HG03025 (cell line): ENCODE data around the gene CCDC12.

Experiments used
- ATAC-seq: cut with Tn5 transposase; IDR thresholded peaks from one replicate; pipeline ENCODE4 v1.9.1; 2021; ENCODE audit warnings: mild to moderate bottlenecking, moderate library complexity; ENCODE audit not compliant: unreplicated experiment, low FRiP score

Gene CCDC12

GRCh38 chr3:46899151-46900006 lies 77.2 kb downstream of the CCDC12 start:
- ATAC-seq, result no peak

GRCh38 chr3:46898321-46899150 lies 78.0 kb downstream of the CCDC12 start:
- no peak for ATAC-seq

- no peak for ATAC-seq
Observed at GRCh38 chr3:46897829-46898320, 78.7 kb downstream of the CCDC12 start.

- ATAC-seq, result no peak
Observed at GRCh38 chr3:46897031-46897430, 79.5 kb downstream of the CCDC12 start.

DNA sequence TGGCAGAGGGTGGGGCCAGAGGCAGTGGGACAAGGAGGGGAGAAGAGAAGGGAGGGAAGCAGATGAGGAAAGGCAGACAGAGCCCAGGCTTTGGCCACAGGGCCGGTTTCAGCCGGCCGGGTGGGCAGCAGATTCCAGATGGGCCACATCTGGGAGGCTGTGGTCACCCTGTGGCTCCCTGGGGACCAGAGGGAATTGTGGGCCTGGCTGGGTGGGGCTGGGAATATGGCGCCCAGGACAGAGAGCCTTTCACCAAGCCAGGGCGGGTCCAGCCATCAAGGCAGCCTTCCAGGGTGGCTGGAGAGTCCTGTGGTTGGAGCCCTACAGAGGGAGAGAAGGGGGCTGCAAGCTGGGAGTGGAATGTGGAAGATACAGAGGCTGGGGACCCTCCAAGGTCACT lies 80.2 kb downstream of the CCDC12 start:
- no peak for ATAC-seq

- no peak for ATAC-seq
Observed at GRCh38 chr3:46895761-46896160, 80.8 kb downstream of the CCDC12 start.

- no peak for ATAC-seq
Observed at GRCh38 chr3:46895204-46895660, 81.3 kb downstream of the CCDC12 start.

DNA sequence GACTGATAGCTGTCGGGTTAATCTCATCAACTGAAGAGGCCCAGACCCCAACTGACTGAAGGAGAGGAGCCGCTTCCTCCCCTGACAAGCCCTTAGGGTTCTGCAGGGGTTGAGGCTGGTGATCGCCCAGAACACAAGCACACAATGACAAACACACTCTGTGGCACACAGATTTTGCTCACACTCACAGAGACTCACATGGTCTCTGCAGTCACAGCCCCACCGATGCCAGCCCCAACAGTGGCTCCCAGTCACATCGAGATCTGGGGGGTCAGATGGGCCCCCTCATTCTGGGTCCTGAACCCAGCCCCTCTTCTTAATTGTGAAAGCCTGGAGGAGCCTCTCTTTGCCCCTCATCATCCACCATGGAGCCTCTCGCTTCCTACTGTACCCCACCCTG lies 82.3 kb downstream of the CCDC12 start:
- no peak for ATAC-seq

DNA sequence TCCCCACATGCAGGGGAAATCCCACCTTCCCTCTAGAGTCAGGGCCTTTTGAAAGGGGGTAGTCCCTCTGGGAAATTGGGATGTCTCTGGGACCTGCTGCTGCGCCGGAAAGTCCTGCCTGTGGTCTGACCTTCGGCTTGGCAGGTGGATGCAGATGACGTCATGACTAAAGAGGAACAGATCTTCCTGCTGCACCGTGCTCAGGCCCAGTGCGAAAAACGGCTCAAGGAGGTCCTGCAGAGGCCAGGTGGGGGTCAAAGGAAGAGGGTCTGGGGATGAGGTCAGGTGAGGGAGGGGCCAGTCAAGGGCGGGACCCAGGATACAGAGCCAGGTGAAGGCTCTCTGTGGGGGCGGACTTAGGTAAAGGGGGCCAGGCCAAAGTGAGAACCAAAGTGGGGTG lies 82.8 kb downstream of the CCDC12 start:
- no peak for ATAC-seq

DNA sequence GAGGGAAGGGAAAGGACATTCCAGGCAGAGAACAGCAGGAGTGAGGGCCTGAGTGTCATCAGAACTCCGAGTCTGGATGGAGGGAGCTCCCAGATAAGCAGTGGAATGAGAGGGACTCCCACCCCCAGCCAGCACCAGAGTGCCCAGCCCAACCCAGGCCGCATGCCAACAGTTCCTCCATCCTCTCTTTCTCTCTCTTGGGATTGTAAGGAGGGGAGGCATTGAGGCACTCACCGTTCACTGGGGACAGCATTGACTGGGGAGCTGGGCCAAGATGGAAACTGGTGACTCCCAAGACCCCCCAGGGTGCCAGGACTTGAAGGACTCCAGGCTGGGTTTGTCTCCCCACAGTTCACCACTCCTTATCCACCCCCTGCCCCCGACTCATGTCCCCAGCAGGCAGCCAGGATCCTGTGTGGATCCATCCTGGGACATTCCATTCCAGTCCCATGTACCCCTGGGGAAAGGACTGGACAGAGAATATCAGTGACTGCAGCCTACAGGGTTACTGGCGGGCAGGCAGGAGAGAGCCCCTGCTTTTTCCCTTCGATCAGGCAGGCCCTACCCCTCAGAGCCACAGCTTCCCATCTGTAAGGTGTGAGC lies 83.3 kb downstream of the CCDC12 start:
- ATAC-seq, result no peak

DNA sequence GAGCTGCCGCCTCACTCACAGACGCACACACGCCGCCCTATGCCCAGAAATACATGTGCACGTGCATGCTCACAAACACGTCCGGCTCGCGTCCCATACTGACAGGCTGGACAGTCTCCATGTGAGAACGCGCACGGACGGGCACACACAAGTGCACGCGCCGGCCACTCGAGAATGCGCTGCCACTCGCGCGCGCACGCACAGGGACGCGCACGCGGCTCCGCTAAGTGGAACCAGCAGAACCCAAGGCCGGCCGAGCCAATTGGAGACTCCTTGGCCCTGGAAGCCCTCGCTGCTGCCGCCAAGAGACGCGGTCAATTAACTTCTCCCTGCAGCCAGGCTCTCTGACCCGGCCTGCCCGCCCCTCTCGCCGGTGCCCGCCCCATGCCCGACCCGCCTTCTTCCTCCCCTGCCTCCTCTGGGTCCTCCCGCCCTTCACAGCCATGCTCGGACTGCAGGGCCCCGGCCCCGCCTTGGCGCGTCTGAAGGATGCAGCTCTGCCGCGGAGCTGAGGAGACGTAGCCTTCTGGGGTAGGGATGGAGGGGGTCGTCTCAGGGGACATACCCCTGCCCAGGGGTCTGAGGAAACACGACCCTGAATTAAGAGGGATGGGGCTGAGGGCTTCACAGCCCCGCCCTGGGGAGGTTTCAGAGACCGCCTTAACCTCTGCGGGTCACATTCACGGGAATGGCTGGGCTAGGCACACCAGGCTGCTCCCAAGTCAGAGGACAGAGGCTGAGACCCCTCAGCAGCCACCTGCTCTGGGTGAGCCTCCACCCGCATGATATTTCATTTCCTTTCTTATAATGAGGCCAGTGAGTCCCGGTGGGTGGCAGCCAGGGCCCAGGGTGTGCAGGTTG lies 84.0 kb downstream of the CCDC12 start:
- ATAC-seq, result no peak

DNA sequence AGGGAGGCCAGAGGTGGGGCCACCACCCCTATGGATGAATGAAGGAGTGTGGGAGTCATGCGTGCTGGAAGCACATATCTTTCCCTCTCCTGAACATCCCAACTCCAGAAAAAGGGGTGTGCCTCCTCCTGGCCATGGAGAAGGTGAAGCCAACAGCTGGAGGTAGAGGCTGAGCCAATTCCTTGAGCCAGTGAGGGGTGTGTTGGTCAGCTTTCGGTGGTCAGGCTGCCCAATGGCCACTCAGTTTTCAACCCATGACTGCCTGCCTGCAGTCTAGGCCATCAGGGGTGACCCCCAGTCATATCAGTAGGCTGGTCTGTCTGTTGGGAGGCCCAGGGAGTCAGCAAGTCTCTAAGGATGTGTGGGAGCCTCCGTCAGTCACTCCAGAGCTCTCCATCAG lies 85.4 kb downstream of the CCDC12 start:
- ATAC-seq, result no peak

- ATAC-seq, result no peak
Observed at GRCh38 chr3:46890132-46890531, 86.4 kb downstream of the CCDC12 start.

- no peak for ATAC-seq
Observed at GRCh38 chr3:46889381-46890110, 87.0 kb downstream of the CCDC12 start.

GRCh38 chr3:46888705-46889104 lies 87.8 kb downstream of the CCDC12 start:
- no peak for ATAC-seq

GRCh38 chr3:46887980-46888494 lies 88.5 kb downstream of the CCDC12 start:
- ATAC-seq, result no peak

GRCh38 chr3:46885612-46886011 lies 90.9 kb downstream of the CCDC12 start:
- ATAC-seq, result no peak

GRCh38 chr3:46884929-46885328 lies 91.6 kb downstream of the CCDC12 start:
- no peak for ATAC-seq

DNA sequence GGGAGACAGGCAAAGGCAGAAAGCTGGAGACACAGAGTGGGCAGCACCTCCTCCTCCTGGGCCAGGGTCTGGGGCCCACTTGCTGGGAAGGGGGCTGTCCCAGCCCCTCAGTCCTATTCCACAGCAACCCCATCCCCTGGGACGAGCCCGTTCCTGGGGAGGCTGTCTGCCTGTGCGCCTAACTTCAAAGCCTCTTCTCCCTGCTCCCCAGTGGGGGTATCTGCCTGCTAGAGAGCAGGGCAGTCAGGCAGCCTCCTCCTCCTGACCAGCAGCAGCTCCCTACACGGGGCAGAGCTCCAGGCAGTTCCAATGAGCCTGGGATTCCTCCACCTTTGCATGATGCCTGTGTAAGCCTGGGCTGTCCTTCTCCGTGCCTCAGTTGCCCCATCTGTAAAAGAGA lies 92.1 kb downstream of the CCDC12 start:
- no peak for ATAC-seq
